ENCODE measurements around the gene IDH3B.

Gene IDH3B

GRCh38 chr20:2663887-2664719 is at the start of gene IDH3B:
TSS of gene IDH3B (minus strand) at chr20:2664216. CDS start at chr20:2664188, 28 bp downstream.
- no CpG with 5 or more reads among the region's 49 CpGs for WGBS (ENCODE audit: insufficient coverage, insufficient read length)
- no peaks in the 10 kb centered on the region for H3K9me3 ChIP-seq (ENCODE audit: control insufficient read depth, insufficient read depth, low read length)
- peaks cover 2% of the 10 kb centered on the region; the same call in 1 of the 2 replicates for H3K27me3 ChIP-seq (ENCODE audit: control insufficient read depth, insufficient read depth, low read length)
- H3K27ac ChIP-seq (ENCODE audit: low read length), result no peak within 1 kb of the TSS
- H3K4me1 ChIP-seq (ENCODE audit: control insufficient read depth, insufficient read depth, low read length), result no peaks in the 10 kb centered on the region; the same call in 1 of the 2 replicates
- peak; percentile 60 for DNase-seq (ENCODE audit: low read depth, low spot score)
- H3K36me3 ChIP-seq (ENCODE audit: control insufficient read depth, insufficient read depth, low read length), result peaks cover 18% of the 10 kb centered on the region
- H3K4me3 ChIP-seq (ENCODE audit: low read length), result peak within 1 kb of the TSS; percentile 80

GRCh38 chr20:2713285-2713684 is 49.3 kb upstream of the IDH3B start:
- no peaks in the 10 kb centered on the region for H3K36me3 ChIP-seq (ENCODE audit: control insufficient read depth, insufficient read depth, low read length)

GRCh38 chr20:2709205-2709981 is 45.4 kb upstream of the IDH3B start:
- Histone ChIP-seq H3K4me1 (ENCODE audit: control insufficient read depth, insufficient read depth, low read length) (peaks cover 15% of the 10 kb centered on the region), H3K4me3 (ENCODE audit: low read length) (no peak overlapping the region), H3K36me3 (ENCODE audit: control insufficient read depth, insufficient read depth, low read length) (no peaks in the 10 kb centered on the region), H3K9me3 (ENCODE audit: control insufficient read depth, insufficient read depth, low read length) (no peaks in the 10 kb centered on the region), H3K27ac (ENCODE audit: low read length) (no peak overlapping the region), H3K27me3 (ENCODE audit: control insufficient read depth, insufficient read depth, low read length) (no peaks in the 10 kb centered on the region; the same call in none of the 2 replicates)
- DNase-seq (ENCODE audit: low read depth, low spot score), result no peak
- no CpG with 5 or more reads among the region's 17 CpGs for WGBS (ENCODE audit: insufficient coverage, insufficient read length)

More at GRCh38 chr20:2713285-2713684, 49.3 kb upstream of the IDH3B start:
- H3K9me3 ChIP-seq (ENCODE audit: control insufficient read depth, insufficient read depth, low read length), result no peaks in the 10 kb centered on the region
- H3K27me3 ChIP-seq (ENCODE audit: control insufficient read depth, insufficient read depth, low read length), result no peaks in the 10 kb centered on the region; the same call in 1 of the 2 replicates
- H3K4me3 ChIP-seq (ENCODE audit: low read length), result no peak overlapping the region
- peaks cover 2% of the 10 kb centered on the region; the same call in 1 of the 2 replicates for H3K4me1 ChIP-seq (ENCODE audit: control insufficient read depth, insufficient read depth, low read length)
- H3K27ac ChIP-seq (ENCODE audit: low read length), result no peak overlapping the region
- no CpG with 5 or more reads among the region's 3 CpGs for WGBS (ENCODE audit: insufficient coverage, insufficient read length)
- DNase-seq (ENCODE audit: low read depth, low spot score), result no peak

- Histone ChIP-seq H3K27me3 (ENCODE audit: control insufficient read depth, insufficient read depth, low read length) (no peaks in the 10 kb centered on the region; the same call in 1 of the 2 replicates), H3K36me3 (ENCODE audit: control insufficient read depth, insufficient read depth, low read length) (no peaks in the 10 kb centered on the region), H3K4me1 (ENCODE audit: control insufficient read depth, insufficient read depth, low read length) (peaks cover 15% of the 10 kb centered on the region), H3K9me3 (ENCODE audit: control insufficient read depth, insufficient read depth, low read length) (no peaks in the 10 kb centered on the region), H3K4me3 (ENCODE audit: low read length) (no peak overlapping the region), H3K27ac (ENCODE audit: low read length) (no peak overlapping the region)
- DNase-seq (ENCODE audit: low read depth, low spot score), result no peak
- no CpG with 5 or more reads among the region's 9 CpGs for WGBS (ENCODE audit: insufficient coverage, insufficient read length)
These were observed 44.6 kb upstream of the IDH3B start for GRCh38 chr20:2708665-2709064.

GRCh38 chr20:2708073-2708415 is 44.0 kb upstream of the IDH3B start:
- Histone ChIP-seq H3K27me3 (ENCODE audit: control insufficient read depth, insufficient read depth, low read length) (no peaks in the 10 kb centered on the region; the same call in 1 of the 2 replicates), H3K27ac (ENCODE audit: low read length) (no peak overlapping the region), H3K4me3 (ENCODE audit: low read length) (no peak overlapping the region), H3K36me3 (ENCODE audit: control insufficient read depth, insufficient read depth, low read length) (no peaks in the 10 kb centered on the region), H3K9me3 (ENCODE audit: control insufficient read depth, insufficient read depth, low read length) (no peaks in the 10 kb centered on the region), H3K4me1 (ENCODE audit: control insufficient read depth, insufficient read depth, low read length) (peaks cover 15% of the 10 kb centered on the region)
- no peak for DNase-seq (ENCODE audit: low read depth, low spot score)
- no CpG with 5 or more reads among the region's 5 CpGs for WGBS (ENCODE audit: insufficient coverage, insufficient read length)

- peaks cover 15% of the 10 kb centered on the region for H3K4me1 ChIP-seq (ENCODE audit: control insufficient read depth, insufficient read depth, low read length)
- WGBS (ENCODE audit: insufficient coverage, insufficient read length), result no CpG with 5 or more reads among the region's 12 CpGs
- H3K9me3 ChIP-seq (ENCODE audit: control insufficient read depth, insufficient read depth, low read length), result no peaks in the 10 kb centered on the region
- H3K4me3 ChIP-seq (ENCODE audit: low read length), result no peak overlapping the region
- H3K27me3 ChIP-seq (ENCODE audit: control insufficient read depth, insufficient read depth, low read length), result no peaks in the 10 kb centered on the region; the same call in 1 of the 2 replicates
- no peak for DNase-seq (ENCODE audit: low read depth, low spot score)
- H3K27ac ChIP-seq (ENCODE audit: low read length), result no peak overlapping the region
- H3K36me3 ChIP-seq (ENCODE audit: control insufficient read depth, insufficient read depth, low read length), result no peaks in the 10 kb centered on the region
These were observed 43.5 kb upstream of the IDH3B start for GRCh38 chr20:2707353-2708072.

- peaks cover 15% of the 10 kb centered on the region for H3K4me1 ChIP-seq (ENCODE audit: control insufficient read depth, insufficient read depth, low read length)
- H3K4me3 ChIP-seq (ENCODE audit: low read length), result no peak overlapping the region
- no peak overlapping the region for H3K27ac ChIP-seq (ENCODE audit: low read length)
- no CpG with 5 or more reads among the region's 6 CpGs for WGBS (ENCODE audit: insufficient coverage, insufficient read length)
- H3K36me3 ChIP-seq (ENCODE audit: control insufficient read depth, insufficient read depth, low read length), result no peaks in the 10 kb centered on the region
- H3K9me3 ChIP-seq (ENCODE audit: control insufficient read depth, insufficient read depth, low read length), result no peaks in the 10 kb centered on the region
- DNase-seq (ENCODE audit: low read depth, low spot score), result no peak
- no peaks in the 10 kb centered on the region; the same call in 1 of the 2 replicates for H3K27me3 ChIP-seq (ENCODE audit: control insufficient read depth, insufficient read depth, low read length)
These were observed 42.8 kb upstream of the IDH3B start for GRCh38 chr20:2706688-2707352.

GRCh38 chr20:2705931-2706645 is 42.1 kb upstream of the IDH3B start:
- WGBS (ENCODE audit: insufficient coverage, insufficient read length), result no CpG with 5 or more reads among the region's 14 CpGs
- DNase-seq (ENCODE audit: low read depth, low spot score), result no peak
- no peak overlapping the region for H3K27ac ChIP-seq (ENCODE audit: low read length)
- H3K36me3 ChIP-seq (ENCODE audit: control insufficient read depth, insufficient read depth, low read length), result no peaks in the 10 kb centered on the region
- no peak overlapping the region for H3K4me3 ChIP-seq (ENCODE audit: low read length)
- H3K4me1 ChIP-seq (ENCODE audit: control insufficient read depth, insufficient read depth, low read length), result peaks cover 15% of the 10 kb centered on the region
- no peaks in the 10 kb centered on the region; the same call in 1 of the 2 replicates for H3K27me3 ChIP-seq (ENCODE audit: control insufficient read depth, insufficient read depth, low read length)
- no peaks in the 10 kb centered on the region for H3K9me3 ChIP-seq (ENCODE audit: control insufficient read depth, insufficient read depth, low read length)

- no CpG with 5 or more reads among the region's 8 CpGs for WGBS (ENCODE audit: insufficient coverage, insufficient read length)
- peaks cover 18% of the 10 kb centered on the region for H3K4me1 ChIP-seq (ENCODE audit: control insufficient read depth, insufficient read depth, low read length)
- no peak overlapping the region for H3K27ac ChIP-seq (ENCODE audit: low read length)
- no peak for DNase-seq (ENCODE audit: low read depth, low spot score)
- H3K36me3 ChIP-seq (ENCODE audit: control insufficient read depth, insufficient read depth, low read length), result no peaks in the 10 kb centered on the region
- no peaks in the 10 kb centered on the region; the same call in 1 of the 2 replicates for H3K27me3 ChIP-seq (ENCODE audit: control insufficient read depth, insufficient read depth, low read length)
- no peak overlapping the region for H3K4me3 ChIP-seq (ENCODE audit: low read length)
- no peaks in the 10 kb centered on the region for H3K9me3 ChIP-seq (ENCODE audit: control insufficient read depth, insufficient read depth, low read length)
These were observed 39.9 kb upstream of the IDH3B start for GRCh38 chr20:2703716-2704475.
